Amniotic epithelial cell (primary cell): Measurements from ENCODE around the gene GPR180.
"Not testable (repeated sequence)": the region's sequence is repeated elsewhere in the genome, so short reads cannot be mapped to it uniquely, and the experiment has no call there.

ENCODE experiments used
- DNase-seq: peaks from one replicate; pipeline ENCODE4 v3.0.0-alpha.2; 2010; ENCODE audit warnings: low read depth

GPR180 gene

DNA sequence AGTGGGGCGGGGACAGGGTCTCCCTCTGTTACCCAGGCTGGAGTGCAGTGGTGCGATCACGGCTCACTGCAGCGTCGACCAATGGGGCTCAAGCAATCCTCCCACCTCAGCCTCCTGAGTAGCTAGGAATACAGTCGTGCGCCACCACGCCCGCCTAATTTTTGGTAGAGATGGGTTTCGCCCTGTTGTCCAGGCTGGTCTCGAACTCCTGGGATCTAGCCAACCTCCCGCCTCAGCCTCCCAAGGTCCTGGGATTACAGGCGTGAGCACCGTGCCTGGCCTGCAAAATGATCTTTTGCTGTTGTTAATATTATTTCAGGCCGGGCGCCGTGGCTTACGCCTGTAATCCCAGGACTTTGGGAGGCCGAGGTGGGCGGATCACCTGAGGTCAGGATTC, 5.1 kb upstream of the GPR180 start:
- no peak for DNase-seq

GRCh38 chr13:94598281-94598680, 3.4 kb upstream of the GPR180 start:
- DNase-seq: peak; percentile 6

DNA sequence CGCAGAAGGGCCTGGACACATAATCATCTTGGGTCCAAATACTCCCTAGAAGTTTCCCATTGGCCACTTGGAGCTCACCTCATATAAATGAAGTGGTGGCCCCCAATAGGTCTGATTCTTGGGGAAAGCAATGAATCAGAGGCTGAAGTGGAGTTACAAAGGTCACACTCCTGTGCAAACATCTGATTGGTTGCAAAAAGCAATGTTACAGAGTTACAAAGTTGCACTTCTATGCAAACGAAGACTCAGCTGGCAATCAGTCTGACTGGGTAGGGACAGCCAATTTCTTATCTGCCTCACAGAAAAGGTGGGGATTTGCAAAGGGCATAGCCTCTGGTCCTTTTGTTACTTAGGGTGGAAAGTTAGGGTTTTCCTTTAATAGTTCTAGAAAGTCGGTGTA, 1.8 kb upstream of the GPR180 start:
- no peak for DNase-seq

DNA sequence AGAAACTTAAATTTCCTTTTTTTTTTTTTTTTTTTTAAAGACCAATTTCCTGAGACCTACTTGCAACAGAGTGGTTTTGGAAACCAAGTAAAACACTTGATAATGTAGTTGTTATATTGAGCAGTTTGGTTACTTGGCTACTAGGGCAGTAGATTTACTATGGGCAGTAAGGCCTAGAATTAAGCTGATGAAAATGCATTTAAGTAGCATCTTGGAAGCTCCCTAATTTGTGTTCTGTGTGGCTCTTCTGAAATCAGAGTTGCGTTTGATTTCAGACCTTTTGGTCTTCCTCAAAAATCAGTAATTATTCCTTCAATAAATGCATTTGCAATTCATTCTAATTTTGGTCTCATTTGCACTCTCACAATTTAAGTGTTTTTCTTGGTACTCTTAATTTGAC, 810 bp downstream of the GPR180 start:
- no peak for DNase-seq

GRCh38 chr13:94607056-94607455, 5.4 kb downstream of the GPR180 start:
- DNase-seq: no peak

GRCh38 chr13:94607939-94608338, 6.3 kb downstream of the GPR180 start:
- DNase-seq: peak; percentile 56

DNA sequence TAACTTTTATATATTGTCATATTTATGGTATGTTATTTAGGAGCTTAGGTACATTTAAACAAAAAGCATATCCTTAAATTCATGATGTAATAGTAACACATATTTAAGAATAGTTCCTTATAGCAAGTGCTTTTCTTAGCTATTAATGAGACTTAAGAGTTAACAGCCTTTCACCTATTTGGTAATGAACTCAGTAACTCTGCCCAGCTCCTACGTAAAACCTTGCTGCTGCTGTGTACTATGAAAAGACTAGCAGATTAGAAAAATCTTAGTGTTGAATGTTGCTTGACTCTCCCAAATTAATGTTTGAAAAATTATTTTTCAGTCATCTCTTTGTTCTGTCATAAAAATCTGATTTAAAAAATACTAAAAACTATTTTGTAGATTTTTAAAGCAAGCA, 6.9 kb downstream of the GPR180 start:
- DNase-seq: no peak

- no peak for DNase-seq
Measured at GRCh38 chr13:94609196-94609595, 7.5 kb downstream of the GPR180 start.

- no peak for DNase-seq
Measured at GRCh38 chr13:94610475-94610874, 8.8 kb downstream of the GPR180 start.

DNA sequence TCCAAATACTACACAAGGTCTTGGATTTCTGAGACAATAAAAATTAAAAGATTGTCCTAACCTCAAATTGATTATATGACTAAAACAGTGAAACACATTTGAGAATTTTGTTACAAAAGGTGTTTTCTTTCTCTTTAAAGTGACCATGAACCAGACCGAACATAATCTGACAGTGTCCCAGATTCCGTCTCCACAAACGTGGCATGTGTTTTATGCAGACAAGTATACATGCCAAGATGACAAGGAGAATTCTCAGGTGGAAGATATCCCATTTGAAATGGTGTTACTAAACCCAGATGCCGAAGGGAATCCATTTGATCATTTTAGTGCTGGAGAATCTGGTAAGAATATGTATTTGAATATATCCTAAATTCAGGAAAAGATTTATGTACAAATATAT, 10.4 kb downstream of the GPR180 start:
- DNase-seq: no peak

DNA sequence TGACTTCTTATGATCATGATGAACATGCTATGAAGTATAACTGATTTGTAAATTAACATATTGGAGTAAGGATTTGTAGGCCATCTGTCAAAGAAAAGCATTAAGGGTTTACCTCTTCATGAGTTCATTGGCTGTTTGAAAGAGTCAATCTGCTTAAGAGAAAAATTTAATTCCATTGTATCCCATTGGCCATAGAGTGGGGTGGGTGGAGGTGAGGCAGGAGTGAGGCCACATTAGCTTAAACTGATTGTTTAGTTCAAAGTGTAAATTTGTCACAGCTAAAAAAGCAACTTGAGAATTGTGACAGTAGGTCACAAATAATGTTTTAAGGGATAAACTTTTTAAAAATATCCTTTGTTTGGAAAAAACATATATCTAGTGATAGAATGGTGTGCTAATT, 11.4 kb downstream of the GPR180 start:
- no peak for DNase-seq

DNA sequence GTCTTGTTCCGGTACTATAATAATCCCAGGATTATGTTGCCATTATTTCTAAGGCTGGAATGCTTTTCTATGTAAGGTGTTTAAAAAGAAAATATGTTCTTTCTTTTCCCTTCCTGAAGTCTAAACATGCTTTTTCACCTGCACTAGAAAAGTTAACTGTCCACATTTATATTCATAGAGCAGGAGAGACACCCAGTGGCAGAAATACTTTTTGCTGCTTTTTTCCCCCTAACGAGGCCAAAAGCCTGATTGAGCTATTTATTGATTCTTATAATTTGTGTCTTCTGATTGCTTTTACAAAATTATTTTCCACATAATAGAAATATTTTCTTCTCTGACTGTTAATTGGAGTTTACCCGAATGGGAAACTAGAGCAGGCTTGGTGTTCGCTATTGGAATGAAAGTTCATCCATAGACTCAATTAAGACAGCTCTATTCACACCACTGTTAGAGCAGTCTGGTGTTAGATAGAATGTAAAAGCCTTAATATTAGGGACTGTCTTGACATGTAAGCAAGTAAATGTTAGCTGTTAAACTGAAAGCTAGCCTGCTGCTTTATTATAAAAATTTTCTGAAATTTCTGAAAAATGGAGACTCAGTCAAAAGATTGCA, 15.8 kb downstream of the GPR180 start:
- peak; percentile 21 for DNase-seq

GRCh38 chr13:94620286-94620896, 18.7 kb downstream of the GPR180 start:
- peak; percentile 35 for DNase-seq

DNA sequence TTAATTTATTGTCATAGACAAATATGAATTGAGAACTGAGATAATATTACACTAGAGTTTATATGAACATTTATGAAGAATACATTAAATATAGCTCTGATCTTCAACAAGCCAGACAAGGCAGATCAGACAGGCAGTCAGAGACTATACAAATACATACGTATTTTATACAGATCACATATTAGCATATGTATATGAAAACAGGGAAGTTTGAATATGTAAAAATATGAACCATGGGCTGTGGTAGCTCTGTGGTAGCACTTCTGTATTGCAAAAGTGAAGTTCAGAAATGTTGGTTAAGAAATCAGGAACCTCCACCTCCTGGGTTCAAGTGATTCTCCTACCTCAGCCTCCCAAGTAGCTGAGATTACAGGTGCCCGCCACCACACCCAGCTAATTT, 20.7 kb downstream of the GPR180 start:
- no peak for DNase-seq

DNA sequence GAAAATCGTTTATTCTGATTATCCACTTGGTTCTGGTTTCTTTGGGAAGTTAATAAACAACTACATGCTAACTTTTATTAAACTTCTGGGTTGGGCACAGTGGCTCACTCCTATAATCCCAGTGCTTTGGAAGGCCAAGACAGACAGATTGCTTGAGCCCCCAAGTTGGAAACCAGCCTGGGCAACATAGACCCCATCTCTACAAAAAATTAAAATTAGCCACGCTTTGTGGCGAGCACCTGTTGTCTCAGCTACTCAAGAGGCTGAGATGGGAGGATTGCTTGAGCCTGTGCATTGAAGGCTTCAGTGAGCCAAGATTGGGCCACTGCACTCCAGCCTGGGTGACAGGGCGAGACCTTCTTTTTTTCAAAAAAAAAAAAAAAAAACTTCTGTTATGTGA, 21.7 kb downstream of the GPR180 start:
- DNase-seq: no peak

GRCh38 chr13:94630858-94631257, 29.2 kb downstream of the GPR180 start:
- no peak for DNase-seq

DNA sequence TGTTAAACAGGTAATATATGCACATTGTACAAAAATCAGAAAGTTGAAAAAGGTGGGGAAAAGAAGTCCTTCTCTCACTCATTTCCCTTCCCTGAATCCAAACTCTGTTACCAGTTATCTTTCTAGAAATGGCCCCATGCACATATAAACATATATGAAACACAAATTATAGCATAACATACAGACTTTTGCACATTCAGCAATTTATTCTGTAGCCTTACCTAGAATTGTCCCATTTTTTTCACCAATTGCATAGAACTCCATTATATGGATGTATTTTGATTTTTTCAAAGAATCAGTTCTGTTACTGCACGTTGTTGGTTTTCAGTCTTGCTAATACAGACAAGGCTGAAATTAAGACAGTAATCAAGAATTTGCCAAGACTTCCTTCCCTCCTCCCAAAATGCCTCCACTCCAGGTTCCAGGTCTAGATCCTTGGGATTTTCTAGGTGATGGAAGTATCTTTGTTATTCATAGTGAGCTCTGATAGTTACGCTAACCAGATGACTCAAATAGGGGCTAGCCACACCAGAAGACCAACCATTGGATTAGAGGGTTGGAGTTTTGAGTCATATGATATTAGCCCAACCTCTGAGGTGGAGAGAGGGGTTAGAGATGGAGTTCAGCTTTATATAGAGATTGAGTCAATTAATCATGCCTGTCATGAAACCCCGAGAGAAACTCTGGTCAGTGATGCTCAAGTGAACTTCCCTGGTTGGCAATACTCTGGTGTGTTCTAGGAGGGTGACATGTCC, 30.7 kb downstream of the GPR180 start:
- DNase-seq: no peak

- DNase-seq: not testable (repeated sequence)
Measured at GRCh38 chr13:94636096-94636495, 34.4 kb downstream of the GPR180 start.

GRCh38 chr13:94636942-94637578, 35.4 kb downstream of the GPR180 start:
- no peak for DNase-seq

DNA sequence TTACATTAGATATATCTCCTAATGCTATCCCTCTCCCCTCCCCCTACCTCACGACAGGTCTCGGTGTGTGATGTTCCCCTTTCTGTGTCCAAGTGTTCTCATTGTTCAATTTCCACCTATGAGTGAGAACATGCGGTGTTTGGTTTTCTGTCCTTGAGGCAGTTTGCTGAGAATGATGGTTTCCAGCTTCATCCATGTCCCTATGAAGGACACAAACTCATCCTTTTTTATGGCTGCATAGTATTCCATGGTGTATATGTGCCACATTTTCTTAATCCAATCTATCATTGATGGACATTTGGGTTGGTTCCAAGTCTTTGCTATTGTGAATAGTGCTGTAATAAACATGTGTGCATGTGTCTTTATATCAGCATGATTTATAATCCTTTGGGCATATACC, 36.0 kb downstream of the GPR180 start:
- DNase-seq: not testable (repeated sequence)

DNA sequence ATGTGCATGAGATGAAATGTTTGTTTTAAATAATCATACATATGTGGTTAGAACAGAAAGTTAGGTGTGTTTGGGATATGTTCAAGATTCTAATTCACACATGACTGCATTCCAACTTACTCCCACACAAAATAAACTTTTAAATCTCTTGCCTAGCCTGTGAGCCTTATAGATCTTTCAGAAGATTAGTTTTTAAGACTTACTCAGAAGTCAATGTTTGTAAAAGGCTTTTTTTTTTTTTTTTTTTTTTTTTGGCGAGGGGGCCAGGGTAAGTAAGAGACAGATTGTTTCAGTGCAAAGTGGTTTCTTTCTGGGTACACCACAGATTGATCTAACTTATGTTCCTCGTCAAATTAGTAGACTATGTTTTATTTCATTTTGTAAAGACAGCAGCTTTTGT, 39.1 kb downstream of the GPR180 start:
- no peak for DNase-seq

GRCh38 chr13:94641409-94641941, 39.8 kb downstream of the GPR180 start:
- peak; percentile 72 for DNase-seq

GRCh38 chr13:94646904-94647303, 45.2 kb downstream of the GPR180 start:
- DNase-seq: no peak
